Activated CD4-positive, alpha-beta memory T cell treated with anti-CD3 and anti-CD28 coated beads for 36 hours (primary cell): Measurements from ENCODE around the gene NAXE. TPM values are rescaled to one million over a fixed set of nuclear protein-coding genes. Genes with fewer than 3 reads are reported as not detected.
A peak's percentile ranks its signal among the peaks of the same experiment; 100 is the strongest.
"Not testable (repeated sequence)": the region's sequence is repeated elsewhere in the genome, so short reads cannot be mapped to it uniquely, and the experiment has no call there.

Source experiments
- CTCF ChIA-PET: fragments of 350-600 bp; sonication (Branson Sonifier 250); formaldehyde crosslinking; loops from one replicate; lab custom pipeline; 2021; ENCODE audit warnings: antibody characterized with exemption, inconsistent platforms; lab: Charles Lee
- POLR2A ChIA-PET: fragments of 350-600 bp; sonication (Branson Sonifier 250); formaldehyde crosslinking; loops from one replicate; lab custom pipeline; 2021; ENCODE audit warnings: antibody characterized with exemption; lab: Charles Lee
- DNase-seq: peaks from one replicate; pipeline ENCODE4 v3.0.0-alpha.2; 2020
- H3K27ac Mint-ChIP-seq: one replicate; pipeline ENCODE4 v1.8.0; 2021; ENCODE audit warnings: mixed read lengths
- H3K27me3 Mint-ChIP-seq: one replicate; pipeline ENCODE4 v1.8.0; 2021; ENCODE audit warnings: mixed read lengths
- H3K36me3 Mint-ChIP-seq: one replicate; pipeline ENCODE4 v1.8.0; 2021; ENCODE audit warnings: mixed read lengths
- H3K4me1 Mint-ChIP-seq: one replicate; pipeline ENCODE4 v1.8.0; 2021; ENCODE audit warnings: low read depth, mixed read lengths
- H3K4me3 Mint-ChIP-seq: one replicate; pipeline ENCODE4 v1.8.0; 2021; ENCODE audit warnings: mild to moderate bottlenecking, mixed read lengths
- H3K9me3 Mint-ChIP-seq: one replicate; pipeline ENCODE4 v1.8.0; 2021; ENCODE audit warnings: mixed read lengths
- intact Hi-C: fragments of 100-400 bp; cut with micrococcal nuclease; formaldehyde crosslinking; loops from one replicate; pipeline ENCODE4 v1.15.1; 2023
- total RNA-seq, 2 experiments: library from RNA; stranded (reverse); gene quantifications; one replicate each; pipeline ENCODE4 v1.2.3, GENCODE V29; 2021

Gene NAXE
- total RNA-seq, 2 experiments from 2014 or later, result 73.6 to 76.7 TPM

DNA sequence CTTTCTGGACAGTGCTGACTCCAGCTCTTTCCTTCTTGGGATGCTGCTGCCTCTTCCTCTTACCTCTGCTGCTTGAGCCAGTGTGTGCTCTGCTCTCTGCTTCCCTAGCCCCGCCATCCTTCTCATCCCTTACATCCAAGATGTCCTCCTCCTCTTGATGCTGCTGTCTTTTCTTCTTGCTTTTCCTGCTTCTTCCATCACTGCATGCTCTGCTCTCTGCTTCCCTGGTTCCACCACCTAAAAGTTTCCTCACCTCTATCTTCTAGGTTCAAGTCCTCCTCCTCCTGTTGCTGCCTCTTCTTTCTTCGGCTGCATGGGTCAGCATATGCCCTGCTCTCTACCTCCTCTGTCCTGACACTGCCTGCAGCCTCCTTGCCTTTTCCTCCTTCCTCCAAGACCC, 3.4 kb downstream of the NAXE start:
- Mint-ChIP-seq H3K4me3 (no peak overlapping the region), H3K9me3 (no peaks in the 10 kb centered on the region), H3K27me3 (no peaks in the 10 kb centered on the region), H3K27ac (peak overlapping the region; percentile 36), H3K4me1 (peaks cover 35% of the 10 kb centered on the region), H3K36me3 (peaks cover 17% of the 10 kb centered on the region)
- CTCF ChIA-PET, result interaction anchor here (0.9 to 6.4 kb wide), 4 partner anchors 13 to 210 kb away, joined by 3 to 39 read pairs (median 4); no protein-coding TSS in a partner anchor
- intact Hi-C loops, result no loop called here
- DNase-seq, result no peak
- POLR2A ChIA-PET, result interaction anchor here (0.6 kb wide), 1 partner anchor 372 kb away, joined by 3 read pairs; no protein-coding TSS in a partner anchor

DNA sequence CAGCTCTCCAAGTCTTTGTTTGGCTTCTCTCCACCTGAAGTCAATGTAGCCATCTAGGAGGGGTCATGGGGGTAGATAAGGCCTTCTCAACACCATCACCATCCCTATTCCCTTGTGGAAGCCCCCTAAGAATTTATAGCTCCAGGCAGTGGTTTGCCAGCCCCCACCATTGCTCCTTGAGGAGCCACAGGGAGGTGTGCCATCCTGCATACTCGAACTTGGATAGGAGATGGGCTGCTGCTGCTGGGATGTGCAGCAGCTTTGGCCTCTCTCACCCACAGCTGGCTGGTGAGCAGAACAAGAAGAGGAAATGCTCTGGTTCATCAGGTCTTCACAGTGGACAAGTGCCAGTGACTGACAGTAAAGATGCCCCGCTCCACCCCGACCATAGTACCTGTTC, 4.8 kb downstream of the NAXE start:
- H3K27me3 Mint-ChIP-seq, result no peaks in the 10 kb centered on the region
- DNase-seq, result no peak
- no peaks in the 10 kb centered on the region for H3K9me3 Mint-ChIP-seq
- CTCF ChIA-PET, result interaction anchor here (6.4 kb wide), 1 partner anchor 12 kb away, joined by 39 read pairs; no protein-coding TSS in a partner anchor
- intact Hi-C loops, result no loop called here
- no peak overlapping the region for H3K27ac Mint-ChIP-seq
- POLR2A ChIA-PET, result no interaction called here
- peaks cover 34% of the 10 kb centered on the region for H3K4me1 Mint-ChIP-seq
- peaks cover 20% of the 10 kb centered on the region for H3K36me3 Mint-ChIP-seq
- no peak overlapping the region for H3K4me3 Mint-ChIP-seq

DNA sequence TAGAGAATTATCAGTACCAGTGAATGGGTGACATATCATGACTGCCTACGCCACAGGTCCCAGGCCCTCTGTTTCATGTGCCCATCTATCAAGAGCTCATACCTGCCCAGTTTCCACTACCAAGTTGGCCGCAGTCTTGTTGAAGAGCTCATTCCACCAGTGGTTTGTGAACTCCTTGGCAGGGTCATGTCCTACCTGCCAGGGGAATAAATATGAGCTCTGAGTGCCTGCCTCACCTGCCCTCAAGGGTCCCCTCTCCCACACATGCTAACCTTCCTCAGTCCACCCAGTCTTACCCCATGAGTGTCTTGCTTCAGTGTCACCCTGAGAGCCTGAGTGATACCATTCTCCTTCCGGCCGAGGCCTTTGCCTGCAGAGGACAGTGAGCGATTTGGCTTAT, 6.5 kb downstream of the NAXE start:
- ChIA-PET CTCF (interaction anchor here (0.5 to 2.4 kb wide), 4 partner anchors 10 to 117 kb away, joined by 3 to 7 read pairs (median 4); no protein-coding TSS in a partner anchor), POLR2A (no interaction called here)
- intact Hi-C loops, result no loop called here
- DNase-seq, result no peak
- Mint-ChIP-seq H3K27me3 (no peaks in the 10 kb centered on the region), H3K4me3 (no peak overlapping the region), H3K4me1 (peaks cover 41% of the 10 kb centered on the region), H3K36me3 (peaks cover 21% of the 10 kb centered on the region), H3K27ac (peak overlapping the region; percentile 9), H3K9me3 (no peaks in the 10 kb centered on the region)

- peak overlapping the region; percentile 95 for H3K27ac Mint-ChIP-seq
- no peaks in the 10 kb centered on the region for H3K27me3 Mint-ChIP-seq
- peaks cover 38% of the 10 kb centered on the region for H3K4me1 Mint-ChIP-seq
- no peak overlapping the region for H3K4me3 Mint-ChIP-seq
- no peak for DNase-seq
- intact Hi-C loops, result no loop called here
- H3K9me3 Mint-ChIP-seq, result no peaks in the 10 kb centered on the region
- ChIA-PET CTCF (interaction anchor here (1.0 to 2.4 kb wide), 5 partner anchors 10 to 214 kb away, joined by 3 to 14 read pairs (median 4); no protein-coding TSS in a partner anchor), POLR2A (no interaction called here)
- peaks cover 21% of the 10 kb centered on the region for H3K36me3 Mint-ChIP-seq
Observed at GRCh38 chr1:156598731-156599432, 7.3 kb downstream of the NAXE start.

DNA sequence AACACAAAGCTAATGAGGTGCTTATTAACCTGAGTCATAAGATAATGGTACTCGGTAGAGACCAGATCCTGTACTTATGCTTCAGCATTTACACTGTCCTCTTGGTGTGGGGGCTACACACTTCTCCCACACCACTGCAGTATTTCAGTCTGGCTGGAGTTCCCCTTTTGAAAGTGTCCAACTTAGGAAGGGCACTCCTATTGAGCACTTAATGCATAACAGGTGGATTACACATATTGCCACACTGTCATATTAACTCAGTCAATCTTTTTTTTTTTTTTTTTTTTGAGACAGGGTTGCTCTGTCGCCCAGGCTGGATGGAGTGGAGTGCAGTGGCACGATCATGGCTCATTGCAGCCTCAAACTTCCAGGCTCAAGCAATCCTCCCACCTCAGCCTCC, 8.2 kb downstream of the NAXE start:
- CTCF ChIA-PET, result interaction anchor here (1.0 to 2.4 kb wide), 6 partner anchors 9 to 214 kb away, joined by 3 to 14 read pairs (median 3); partner anchors contain the start of gene CRABP2
- DNase-seq, result no peak
- intact Hi-C loops, result loop anchor here (2.0 to 5.0 kb wide), 2 partner anchors 98 to 143 kb away; partner anchors contain the start of gene MEF2D
- H3K4me1 Mint-ChIP-seq, result peaks cover 38% of the 10 kb centered on the region
- peaks cover 21% of the 10 kb centered on the region for H3K36me3 Mint-ChIP-seq
- peak overlapping the region; percentile 95 for H3K27ac Mint-ChIP-seq
- no peaks in the 10 kb centered on the region for H3K9me3 Mint-ChIP-seq
- peak overlapping the region; percentile 94 for H3K4me3 Mint-ChIP-seq
- H3K27me3 Mint-ChIP-seq, result no peaks in the 10 kb centered on the region
- POLR2A ChIA-PET, result interaction anchor here (2.2 kb wide), 1 partner anchor 8 kb away, joined by 19 read pairs; the partner anchor contains the start of gene NAXE

DNA sequence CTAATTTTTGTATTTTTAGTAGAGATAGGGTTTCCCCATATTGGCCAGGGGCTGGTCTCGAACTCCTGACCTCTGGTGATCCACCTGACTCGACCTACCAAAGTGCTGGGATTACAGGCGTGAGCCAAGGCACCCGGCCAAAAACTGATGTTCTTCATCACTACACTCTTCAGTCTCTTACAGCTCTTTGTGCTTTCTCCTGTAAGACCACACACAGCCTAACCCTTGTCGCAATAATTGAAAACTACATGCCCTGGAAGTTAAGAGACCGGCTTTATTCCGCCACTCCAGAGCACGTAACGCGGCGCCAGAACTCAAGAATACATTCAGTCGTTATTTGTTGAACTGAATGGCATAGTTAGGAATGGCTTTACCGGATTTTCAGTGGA, 9.2 kb downstream of the NAXE start:
- H3K4me1 Mint-ChIP-seq, result peaks cover 38% of the 10 kb centered on the region
- ChIA-PET CTCF (interaction anchor here (0.6 to 2.2 kb wide), 10 partner anchors 8 to 125 kb away, joined by 3 to 14 read pairs (median 4); partner anchors contain the start of genes CRABP2, MEF2D and NAXE), POLR2A (interaction anchor here (2.2 kb wide), 1 partner anchor 9 kb away, joined by 19 read pairs; the partner anchor contains the start of gene NAXE)
- no peak for DNase-seq
- H3K27ac Mint-ChIP-seq, result peak overlapping the region; percentile 95
- intact Hi-C loops, result loop anchor here (1.0 to 5.0 kb wide), 3 partner anchors 9 to 144 kb away; partner anchors contain the start of genes MEF2D and NAXE
- no peaks in the 10 kb centered on the region for H3K9me3 Mint-ChIP-seq
- peaks cover 19% of the 10 kb centered on the region for H3K36me3 Mint-ChIP-seq
- no peaks in the 10 kb centered on the region for H3K27me3 Mint-ChIP-seq
- peak overlapping the region; percentile 94 for H3K4me3 Mint-ChIP-seq

- peaks cover 19% of the 10 kb centered on the region for H3K36me3 Mint-ChIP-seq
- peaks cover 38% of the 10 kb centered on the region for H3K4me1 Mint-ChIP-seq
- POLR2A ChIA-PET, result interaction anchor here (0.6 to 2.2 kb wide), 5 partner anchors 9 to 144 kb away, joined by 3 to 19 read pairs (median 4); partner anchors contain the start of gene NAXE
- intact Hi-C loops, result loop anchor here (1.0 to 5.0 kb wide), 3 partner anchors 10 to 144 kb away; partner anchors contain the start of genes MEF2D and NAXE
- H3K4me3 Mint-ChIP-seq, result peak within 1 kb of the TSS; percentile 94
- CTCF ChIA-PET, result interaction anchor here (0.6 to 2.2 kb wide), 15 partner anchors 7 to 266 kb away, joined by 3 to 14 read pairs (median 3); partner anchors contain the start of genes CRABP2, MEF2D and NAXE
- H3K27me3 Mint-ChIP-seq, result no peaks in the 10 kb centered on the region
- peak within 1 kb of the TSS; percentile 95 for H3K27ac Mint-ChIP-seq
- peak; percentile 88 for DNase-seq
- H3K9me3 Mint-ChIP-seq, result no peaks in the 10 kb centered on the region
Observed at GRCh38 chr1:156601122-156601830, 9.7 kb downstream of the NAXE start, which contains the start of gene GPATCH4. GPATCH4 (minus strand) TSS chr1:156601479.

DNA sequence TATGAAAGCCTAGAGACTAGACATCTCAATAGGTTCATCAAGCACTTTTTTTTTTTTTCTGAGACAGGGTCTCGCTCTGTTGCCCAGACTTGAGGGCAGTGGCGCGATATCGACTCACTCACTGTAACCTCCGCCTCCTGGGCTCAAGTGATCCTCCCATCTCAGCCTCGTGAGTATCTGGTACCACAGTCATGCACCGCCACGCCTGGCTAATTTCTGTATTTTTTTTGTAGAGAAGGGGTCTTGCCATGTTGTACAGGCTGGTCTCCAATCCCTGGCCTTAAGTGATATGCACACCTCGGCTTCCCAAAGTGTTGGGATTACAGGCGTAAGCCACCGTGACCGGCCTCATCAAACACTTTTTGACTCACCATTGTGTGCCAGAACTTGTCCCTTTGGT, 10.3 kb downstream of the NAXE start:
- Mint-ChIP-seq H3K36me3 (peaks cover 18% of the 10 kb centered on the region), H3K27ac (peak overlapping the region; percentile 95), H3K27me3 (no peaks in the 10 kb centered on the region), H3K9me3 (no peaks in the 10 kb centered on the region), H3K4me3 (peak overlapping the region; percentile 94), H3K4me1 (peaks cover 38% of the 10 kb centered on the region)
- POLR2A ChIA-PET, result interaction anchor here (0.6 to 2.2 kb wide), 5 partner anchors 10 to 145 kb away, joined by 3 to 19 read pairs (median 4); partner anchors contain the start of gene NAXE
- intact Hi-C loops, result loop anchor here (1.0 to 5.0 kb wide), 3 partner anchors 11 to 145 kb away; partner anchors contain the start of genes MEF2D and NAXE
- CTCF ChIA-PET, result interaction anchor here (0.6 to 2.0 kb wide), 7 partner anchors 9 to 267 kb away, joined by 3 to 10 read pairs (median 3); partner anchors contain the start of gene MEF2D
- no peak for DNase-seq

GRCh38 chr1:156602557-156602993, 11.0 kb downstream of the NAXE start:
- no peak for DNase-seq
- peaks cover 38% of the 10 kb centered on the region for H3K4me1 Mint-ChIP-seq
- ChIA-PET POLR2A (interaction anchor here (1.0 kb wide), 1 partner anchor 11 kb away, joined by 3 read pairs; the partner anchor contains the start of gene NAXE), CTCF (interaction anchor here (1.0 to 4.8 kb wide), 6 partner anchors 9 to 217 kb away, joined by 3 to 23 read pairs (median 6); partner anchors contain the start of gene MEF2D)
- no peaks in the 10 kb centered on the region for H3K27me3 Mint-ChIP-seq
- intact Hi-C loops, result loop anchor here (5.0 kb wide), 1 partner anchor 100 kb away; the partner anchor contains the start of gene MEF2D
- H3K27ac Mint-ChIP-seq, result no peak overlapping the region
- peak overlapping the region; percentile 45 for H3K4me3 Mint-ChIP-seq
- no peaks in the 10 kb centered on the region for H3K9me3 Mint-ChIP-seq
- H3K36me3 Mint-ChIP-seq, result peaks cover 14% of the 10 kb centered on the region

DNA sequence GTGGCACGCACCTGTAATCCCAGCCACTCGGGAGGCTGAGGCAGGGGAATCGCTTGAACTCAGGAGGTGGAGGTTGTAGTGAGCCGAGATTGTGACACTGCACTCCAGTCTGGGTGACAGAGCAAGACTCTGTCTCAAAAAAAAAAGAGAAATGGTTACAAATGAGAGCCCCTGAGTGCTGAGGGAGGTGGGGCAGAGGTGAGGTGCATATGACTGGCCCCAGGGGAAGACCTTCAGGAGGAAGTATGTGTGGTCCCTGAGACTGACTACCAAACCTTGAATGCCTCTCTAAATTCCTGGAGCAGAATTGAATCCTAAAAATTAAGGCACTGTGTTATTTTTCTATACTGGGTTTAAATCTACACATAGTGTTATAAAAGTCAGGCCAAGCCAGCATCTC, 15.8 kb downstream of the NAXE start:
- H3K27ac Mint-ChIP-seq, DNase-seq, H3K36me3 Mint-ChIP-seq, H3K9me3 Mint-ChIP-seq, intact Hi-C loops, H3K4me3 Mint-ChIP-seq, CTCF ChIA-PET, H3K27me3 Mint-ChIP-seq, POLR2A ChIA-PET: not testable (repeated sequence)
- H3K4me1 Mint-ChIP-seq, result peaks cover 11% of the 10 kb centered on the region
